Eye (tissue), 1 donor: Measurements from ENCODE around the gene JUP.
"Not testable (repeated sequence)": the region's sequence is repeated elsewhere in the genome, so short reads cannot be mapped to it uniquely, and the experiment has no call there.

Experiments used
- DNase-seq: peaks from one replicate; pipeline ENCODE4 v3.0.0-alpha.2; 2015

The JUP gene

GRCh38 chr17:41777574-41778188, 8.8 kb downstream of the JUP start:
- DNase-seq: peak; percentile 74

- DNase-seq: peak; percentile 76
Measured at GRCh38 chr17:41777157-41777573, 9.3 kb downstream of the JUP start.

GRCh38 chr17:41776262-41776900, 10.1 kb downstream of the JUP start:
- not testable (repeated sequence) for DNase-seq

- peak; percentile 41 for DNase-seq
Measured at GRCh38 chr17:41775394-41776226, 10.9 kb downstream of the JUP start.

GRCh38 chr17:41773731-41774193, 12.7 kb downstream of the JUP start:
- DNase-seq: peak; percentile 48

- peak; percentile 83 for DNase-seq
Measured at GRCh38 chr17:41773190-41773588, 13.3 kb downstream of the JUP start.

GRCh38 chr17:41772586-41773189, 13.8 kb downstream of the JUP start:
- no peak for DNase-seq

GRCh38 chr17:41772218-41772585, 14.3 kb downstream of the JUP start:
- DNase-seq: no peak

- no peak for DNase-seq
Measured at GRCh38 chr17:41771389-41772206, 14.9 kb downstream of the JUP start.

GRCh38 chr17:41769985-41770384, 16.5 kb downstream of the JUP start:
- no peak for DNase-seq

GRCh38 chr17:41769346-41769862, 17.1 kb downstream of the JUP start:
- DNase-seq: no peak

- no peak for DNase-seq
Measured at GRCh38 chr17:41768682-41769288, 17.7 kb downstream of the JUP start.

GRCh38 chr17:41767324-41768042, 19.0 kb downstream of the JUP start:
- no peak for DNase-seq

GRCh38 chr17:41766135-41766534, 20.4 kb downstream of the JUP start:
- no peak for DNase-seq

GRCh38 chr17:41763327-41763726, 23.2 kb downstream of the JUP start:
- DNase-seq: no peak

GRCh38 chr17:41762841-41763240, 23.7 kb downstream of the JUP start:
- DNase-seq: no peak

- DNase-seq: no peak
Measured at GRCh38 chr17:41762391-41762790, 24.1 kb downstream of the JUP start.

- DNase-seq: no peak
Measured at GRCh38 chr17:41760878-41761277, 25.6 kb downstream of the JUP start.

GRCh38 chr17:41758601-41759000, 27.9 kb downstream of the JUP start:
- no peak for DNase-seq

- no peak for DNase-seq
Measured at GRCh38 chr17:41754066-41754465, 32.4 kb downstream of the JUP start.

GRCh38 chr17:41751288-41751687, 35.2 kb downstream of the JUP start:
- no peak for DNase-seq
